ENCODE measurements around the gene RUNDC3A.
"Not testable (repeated sequence)": the region's sequence is repeated elsewhere in the genome, so short reads cannot be mapped to it uniquely, and the experiment has no call there.

The RUNDC3A gene

GRCh38 chr17:44363613-44364159 is 55.3 kb downstream of the RUNDC3A start, which contains the start of gene FAM171A2:
FAM171A2 (minus strand) TSS chr17:44363853; CDS start chr17:44363714, 139 bp downstream.
- Histone ChIP-seq H3K9ac (ENCODE audit: insufficient read length, low read depth) (peak within 1 kb of the TSS; percentile 77), H3K27me3 (ENCODE audit: insufficient read depth, insufficient read length) (peaks cover 22% of the 10 kb centered on the region), H3K36me3 (ENCODE audit: insufficient read depth, insufficient read length, low read length) (peaks cover 10% of the 10 kb centered on the region), H3K4me1 (ENCODE audit: insufficient read depth, insufficient read length) (peaks cover 18% of the 10 kb centered on the region), H3K4me3 (ENCODE audit: insufficient read length, low read depth) (peak within 1 kb of the TSS; percentile 57), H3K9me3 (ENCODE audit: insufficient read depth, low read length) (no peaks in the 10 kb centered on the region)
- no peak for DNase-seq (ENCODE audit: low read depth, low spot score)
- TF ChIP-seq SUZ12 (IDR thresholded peaks at IDR 0.05; ENCODE audit: extremely low read depth, insufficient read depth, insufficient read length) (no peak), ZNF274 (IDR thresholded peaks at IDR 0.05; ENCODE audit: low read depth, low read length) (no peak), YY1 (IDR thresholded peaks at IDR 0.05; ENCODE audit: insufficient read depth, insufficient read length) (no peak)

- peaks cover 18% of the 10 kb centered on the region for H3K4me1 ChIP-seq (ENCODE audit: insufficient read depth, insufficient read length)
- H3K36me3 ChIP-seq (ENCODE audit: insufficient read depth, insufficient read length, low read length); H3K9me3 ChIP-seq (ENCODE audit: insufficient read depth, low read length); H3K9ac ChIP-seq (ENCODE audit: insufficient read length, low read depth); DNase-seq (ENCODE audit: low read depth, low spot score); H3K4me3 ChIP-seq (ENCODE audit: insufficient read length, low read depth): not testable (repeated sequence)
- peaks cover 22% of the 10 kb centered on the region for H3K27me3 ChIP-seq (ENCODE audit: insufficient read depth, insufficient read length)
These were observed 56.6 kb downstream of the RUNDC3A start for GRCh38 chr17:44365051-44365450.

DNA sequence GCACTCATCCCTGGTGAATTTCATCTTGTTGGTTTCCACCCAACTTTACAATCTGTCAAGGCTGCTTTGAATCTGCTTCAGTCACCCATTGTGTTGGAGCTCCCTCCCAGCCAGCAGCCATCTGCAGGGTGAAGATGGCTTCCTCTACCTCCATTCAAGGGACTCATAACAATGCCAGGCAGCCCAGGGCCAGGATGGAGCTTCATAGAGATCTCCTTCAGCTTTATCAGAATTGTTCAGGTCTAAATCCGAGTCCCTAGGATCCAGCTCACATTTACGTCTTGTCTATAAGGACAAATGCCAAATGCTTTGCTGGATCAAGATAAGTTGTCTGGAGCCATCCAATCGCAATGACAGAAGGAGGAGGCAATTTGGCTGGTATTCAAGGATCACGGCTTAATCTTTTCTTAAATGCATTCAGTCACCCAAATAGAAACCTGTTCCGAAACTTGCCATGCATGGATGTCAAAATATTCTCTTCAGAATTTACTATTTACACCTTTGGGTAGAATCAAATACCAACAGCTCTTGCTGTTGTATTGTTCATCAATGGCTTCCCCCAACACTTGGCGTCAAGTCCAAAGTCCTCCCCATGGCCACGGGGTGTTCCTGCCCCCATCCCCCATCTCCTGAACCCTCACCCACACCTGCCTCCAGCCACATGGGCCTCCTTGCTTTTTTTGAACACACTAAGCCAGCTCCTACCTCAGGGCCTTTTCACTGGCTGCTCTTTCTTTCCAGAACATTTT is 59.0 kb downstream of the RUNDC3A start:
- peaks cover 22% of the 10 kb centered on the region for H3K27me3 ChIP-seq (ENCODE audit: insufficient read depth, insufficient read length)
- H3K9me3 ChIP-seq (ENCODE audit: insufficient read depth, low read length): no peaks in the 10 kb centered on the region
- H3K4me3 ChIP-seq (ENCODE audit: insufficient read length, low read depth): no peak overlapping the region
- no peaks in the 10 kb centered on the region for H3K36me3 ChIP-seq (ENCODE audit: insufficient read depth, insufficient read length, low read length)
- TF ChIP-seq SUZ12 (IDR thresholded peaks at IDR 0.05; ENCODE audit: extremely low read depth, insufficient read depth, insufficient read length) (no peak), ZNF274 (IDR thresholded peaks at IDR 0.05; ENCODE audit: low read depth, low read length) (no peak), YY1 (IDR thresholded peaks at IDR 0.05; ENCODE audit: insufficient read depth, insufficient read length) (no peak)
- H3K9ac ChIP-seq (ENCODE audit: insufficient read length, low read depth): no peak overlapping the region
- no peak for DNase-seq (ENCODE audit: low read depth, low spot score)
- peaks cover 5% of the 10 kb centered on the region for H3K4me1 ChIP-seq (ENCODE audit: insufficient read depth, insufficient read length)
